GM18873 (cell line): ENCODE results near the gene VSIG1.
A peak's percentile ranks its signal among the peaks of the same experiment; 100 is the strongest.

Experiments
- ATAC-seq: cut with Tn5 transposase; IDR thresholded peaks from one replicate; pipeline ENCODE4 v1.9.1; 2021; ENCODE audit warnings: mild to moderate bottlenecking, moderate library complexity, moderate number of reproducible peaks; ENCODE audit not compliant: unreplicated experiment, low FRiP score

The VSIG1 gene

DNA sequence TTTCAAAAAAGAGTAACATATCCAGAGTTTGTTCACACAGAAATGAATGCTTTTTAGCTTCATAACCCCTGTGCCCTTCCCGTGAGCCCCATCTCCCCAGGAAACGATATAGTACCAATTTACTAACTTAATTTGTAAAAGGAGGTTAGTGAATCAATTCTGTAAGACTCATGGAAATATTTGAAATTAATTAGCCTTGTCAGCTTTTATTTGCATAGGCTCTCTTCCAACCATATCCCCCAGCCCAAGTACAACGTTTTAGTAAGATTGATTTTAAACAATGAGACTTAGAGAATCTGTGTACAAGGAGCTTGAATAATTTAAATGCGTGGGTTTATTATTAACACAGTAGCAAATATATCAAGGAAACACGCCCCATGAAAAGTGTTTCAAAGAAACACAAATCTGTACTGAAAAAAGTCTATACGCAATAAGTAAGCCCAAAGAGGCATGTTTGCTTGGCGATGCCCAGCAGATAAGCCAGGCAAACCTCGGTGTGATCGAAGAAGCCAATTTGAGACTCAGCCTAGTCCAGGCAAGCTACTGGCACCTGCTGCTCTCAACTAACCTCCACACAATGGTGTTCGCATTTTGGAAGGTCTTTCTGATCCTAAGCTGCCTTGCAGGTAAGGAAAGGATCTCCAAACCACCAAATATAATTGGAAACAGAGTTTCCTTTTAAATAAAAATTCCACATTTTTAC lies at the start of gene VSIG1:
VSIG1 (plus strand) TSS at position 512 of the 703 bp plus-strand sequence; CDS start at position 578, 66 bp downstream.
- no peak for ATAC-seq

DNA sequence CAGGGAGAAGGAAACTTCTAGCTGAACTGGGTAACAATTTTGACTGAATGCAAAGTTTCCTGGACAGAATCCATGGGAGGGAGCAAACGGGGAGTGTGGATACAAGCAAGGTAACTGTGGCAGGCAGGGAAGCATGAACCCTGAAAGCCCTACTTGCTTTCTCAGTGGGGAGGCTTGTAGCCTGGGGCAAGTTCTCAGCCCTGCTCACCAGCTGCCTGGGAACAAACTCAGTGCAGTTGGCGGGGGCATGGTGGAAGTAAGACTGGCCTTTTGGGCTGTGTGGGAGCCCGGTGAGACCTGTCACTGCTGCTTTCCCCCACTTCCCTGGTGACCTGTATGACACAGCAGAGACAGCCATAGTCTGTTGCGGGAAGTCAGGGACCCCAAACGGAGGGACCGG lies 48.7 kb upstream of the VSIG1 start:
- no peak for ATAC-seq

DNA sequence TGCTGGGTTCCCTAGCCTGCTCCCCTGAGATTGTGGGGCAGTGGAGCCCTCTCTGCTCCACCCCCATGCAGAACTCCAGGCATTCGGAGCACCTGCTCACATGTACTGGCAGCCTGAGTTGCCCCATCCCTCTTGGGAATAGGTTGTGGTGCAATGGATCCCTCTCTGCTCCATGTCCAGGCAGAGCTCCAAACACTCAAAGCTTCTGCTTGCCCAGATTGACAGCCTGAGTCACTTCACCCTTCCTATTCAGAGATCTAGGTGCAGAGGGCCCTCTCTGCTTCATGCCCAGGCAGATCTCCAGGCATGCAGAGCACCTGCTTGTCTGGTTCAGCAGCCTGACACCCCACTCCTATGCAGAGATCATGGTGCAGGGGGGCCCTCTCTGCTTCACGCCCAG lies 44.1 kb upstream of the VSIG1 start:
- ATAC-seq = no peak

DNA sequence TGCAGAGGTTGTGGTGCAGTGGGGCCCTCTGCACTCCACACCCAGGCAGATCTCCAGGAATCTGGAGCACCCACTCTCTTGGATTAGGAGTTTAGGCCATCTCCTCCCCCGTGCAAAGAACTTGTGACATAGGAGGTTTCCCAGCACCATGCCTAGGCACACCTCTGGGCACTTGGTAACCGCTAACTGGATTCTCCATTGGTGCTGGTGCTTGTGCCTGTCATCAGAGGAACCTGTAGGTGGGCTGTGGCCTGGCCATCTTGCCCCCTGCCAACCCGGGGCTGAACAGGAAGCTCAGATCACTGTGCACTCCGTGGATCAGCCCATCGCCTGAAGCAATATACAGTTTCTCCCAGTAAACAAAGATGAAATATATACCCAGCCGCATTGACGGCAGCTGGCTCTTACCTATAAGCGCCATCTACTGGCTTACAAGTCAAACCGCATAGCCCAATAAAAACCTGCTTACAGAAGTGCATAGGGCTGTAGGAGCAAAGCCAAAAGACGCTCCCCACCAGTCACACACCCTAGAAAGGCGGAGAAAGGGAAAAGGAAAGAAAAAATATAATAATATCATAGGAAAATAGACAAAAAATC lies 43.5 kb upstream of the VSIG1 start:
- peak; percentile 80 for ATAC-seq

DNA sequence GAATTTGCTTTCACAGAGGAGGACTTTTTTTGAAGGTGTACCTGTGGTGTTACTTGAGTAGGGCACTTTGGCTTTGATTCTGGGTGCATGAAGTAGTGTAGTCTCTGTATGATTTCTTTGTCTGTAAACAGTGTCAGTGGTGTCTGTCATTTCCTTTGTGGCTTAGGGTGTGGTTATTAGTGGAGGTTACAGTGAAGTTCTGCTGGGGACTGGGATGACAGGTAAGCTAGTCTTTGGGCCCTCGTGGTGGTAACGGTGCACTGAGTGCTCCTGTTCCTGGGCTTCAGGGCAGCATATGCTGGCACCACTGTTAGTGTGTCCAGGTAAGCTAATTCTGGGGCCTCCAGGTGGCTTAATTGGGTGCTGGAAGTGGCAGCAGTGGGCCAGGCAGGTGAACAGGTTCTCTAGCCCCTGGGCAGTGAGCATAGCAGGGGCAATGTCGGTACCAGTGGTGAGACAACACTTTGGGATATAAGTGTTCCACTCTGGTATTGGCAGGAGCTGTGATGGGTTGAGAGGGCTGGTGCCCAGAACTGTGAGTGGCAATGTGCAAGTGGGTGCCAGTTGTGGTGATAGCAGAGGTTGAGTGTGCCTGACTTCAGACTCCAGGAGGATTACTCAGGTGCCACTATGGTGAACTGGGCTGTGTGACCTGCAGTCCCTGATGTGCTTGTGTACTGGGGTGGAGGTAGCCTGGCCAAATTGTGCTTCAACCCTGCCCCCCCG lies 26.0 kb upstream of the VSIG1 start:
- no peak for ATAC-seq

DNA sequence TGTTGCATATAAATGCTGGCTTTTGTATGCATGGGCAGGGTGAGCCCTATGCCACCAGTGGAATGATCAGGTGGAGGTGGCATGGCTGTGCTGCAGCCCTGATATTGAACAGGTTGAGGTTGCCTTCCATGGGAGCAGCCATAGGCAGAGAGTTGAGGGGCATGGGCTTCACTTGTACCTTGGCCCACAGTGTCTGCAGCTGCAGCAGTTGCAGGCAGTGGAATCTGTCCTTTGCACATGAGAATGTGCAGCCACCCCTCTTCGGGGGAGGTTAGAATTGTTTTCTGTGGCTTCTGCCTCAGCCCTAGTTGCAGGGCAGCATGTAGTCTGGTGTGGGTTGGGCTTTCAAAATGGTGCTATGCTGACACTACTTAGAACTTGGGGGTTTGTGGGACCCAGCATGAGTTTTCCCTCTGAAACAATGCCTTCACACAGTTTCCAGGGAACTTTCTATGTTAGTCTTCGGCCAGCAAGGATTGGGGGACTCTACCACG lies 25.4 kb upstream of the VSIG1 start:
- no peak for ATAC-seq

DNA sequence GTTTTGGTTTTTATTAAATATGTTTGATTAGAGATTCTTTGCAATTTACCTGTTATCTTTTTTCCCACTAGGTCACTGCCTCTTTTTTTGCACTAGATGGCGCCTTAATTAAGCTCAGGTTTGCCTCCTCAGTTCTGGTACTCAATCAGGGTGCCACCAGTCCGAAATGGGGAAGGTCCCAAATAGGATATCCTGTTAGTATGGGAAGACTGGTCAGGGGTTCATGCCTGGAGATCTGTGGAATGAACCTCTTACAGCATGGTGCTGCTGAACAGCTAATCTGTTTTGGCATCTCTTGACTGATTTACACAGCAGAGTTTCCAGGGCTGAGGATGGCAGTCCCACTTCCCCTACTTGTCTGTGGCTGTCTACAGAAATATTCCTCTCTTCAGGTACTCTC lies 24.2 kb upstream of the VSIG1 start:
- no peak for ATAC-seq

DNA sequence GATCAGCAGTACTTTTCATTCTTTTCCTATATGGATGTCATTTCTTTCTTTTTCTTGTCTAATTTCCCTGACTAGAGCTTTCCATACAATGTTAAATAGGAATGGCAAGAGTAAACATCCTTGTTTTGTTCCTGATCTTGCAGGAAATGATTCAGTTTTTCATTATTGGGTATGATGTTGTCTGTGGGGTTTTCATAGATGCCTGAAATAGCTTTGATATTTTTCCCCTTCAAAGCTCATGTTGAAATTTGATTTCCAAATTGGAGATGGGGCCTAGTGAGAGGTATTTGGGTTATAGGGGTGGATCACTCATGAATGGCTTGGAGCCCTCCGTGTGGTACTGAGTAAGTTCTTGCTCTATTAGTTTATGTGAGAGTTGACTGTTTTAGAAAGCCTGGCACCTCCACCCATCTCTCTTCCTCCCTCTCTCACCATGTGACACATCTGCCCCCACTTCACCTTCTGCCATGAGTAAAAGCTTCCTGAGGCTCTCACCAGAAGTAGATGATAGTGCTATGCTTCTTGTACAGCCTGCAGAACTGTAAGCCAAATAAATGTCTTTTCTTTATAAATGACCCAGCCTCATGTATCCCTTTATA lies 22.3 kb upstream of the VSIG1 start:
- ATAC-seq = no peak

DNA sequence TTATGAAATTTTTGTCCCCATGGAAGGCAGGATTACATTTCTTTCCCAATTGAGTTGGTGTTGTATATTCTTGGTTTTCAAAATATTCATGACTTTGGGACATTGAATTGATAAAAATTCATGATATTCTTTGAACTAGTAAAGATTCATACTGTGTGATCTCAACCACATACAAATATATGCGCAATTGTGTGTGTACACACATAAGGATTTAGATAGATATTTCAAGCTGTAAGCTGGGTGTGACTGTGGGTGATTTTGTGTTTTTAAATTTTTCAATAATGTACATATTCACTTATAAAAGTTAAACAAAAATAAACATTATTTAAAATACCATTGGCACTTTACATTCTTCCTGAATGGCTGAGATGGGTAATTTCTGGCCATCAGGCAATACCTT lies 19.5 kb upstream of the VSIG1 start:
- ATAC-seq = no peak

DNA sequence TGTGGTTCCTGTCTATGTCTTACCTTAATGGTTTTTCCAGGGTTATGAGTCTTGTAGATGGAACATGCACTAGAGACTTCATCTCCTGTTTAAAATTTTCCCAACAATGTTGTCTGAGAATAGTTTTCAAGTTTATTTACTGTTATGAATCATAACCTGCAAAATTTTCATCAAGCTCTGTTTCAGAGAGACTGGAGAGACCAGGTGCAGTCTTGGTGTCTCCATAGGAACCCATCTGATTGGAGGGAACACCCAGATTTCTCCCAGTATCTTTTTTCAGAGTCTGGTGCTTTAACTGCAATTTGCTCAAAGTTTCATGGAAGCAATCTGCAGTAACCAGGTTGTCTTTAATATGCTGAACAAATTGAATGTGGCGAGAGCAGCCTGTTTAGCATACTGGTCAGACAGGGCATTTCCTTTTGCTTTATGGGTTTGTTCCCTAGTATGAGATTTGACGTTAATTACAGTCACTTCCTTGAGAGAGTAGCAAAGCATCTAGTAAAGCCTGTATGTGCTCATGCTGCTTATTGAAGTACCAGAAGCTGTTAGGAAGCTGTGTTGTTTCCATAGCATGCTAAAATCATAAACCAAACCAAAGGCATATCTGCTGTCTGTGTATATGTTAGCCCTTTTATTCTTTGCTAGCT lies 18.8 kb upstream of the VSIG1 start:
- no peak for ATAC-seq

DNA sequence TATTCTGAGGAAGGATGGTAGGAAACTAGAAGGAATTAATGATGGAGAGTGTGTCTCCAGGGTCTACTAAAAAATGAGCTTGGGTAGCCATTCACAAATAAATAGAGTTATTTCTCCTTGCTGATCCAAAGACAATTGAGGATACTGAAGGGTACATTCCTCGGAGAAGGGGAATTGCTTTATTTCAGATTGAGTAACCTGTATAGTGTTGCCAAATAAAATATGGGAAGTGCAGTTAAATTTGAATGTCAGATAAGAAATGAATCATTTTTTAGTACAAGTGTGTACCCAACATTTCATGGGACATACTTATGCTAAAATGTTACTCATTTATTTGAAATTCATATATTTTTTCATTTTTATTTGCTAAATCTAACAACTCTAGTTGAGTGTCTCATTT lies 16.0 kb upstream of the VSIG1 start:
- no peak for ATAC-seq

DNA sequence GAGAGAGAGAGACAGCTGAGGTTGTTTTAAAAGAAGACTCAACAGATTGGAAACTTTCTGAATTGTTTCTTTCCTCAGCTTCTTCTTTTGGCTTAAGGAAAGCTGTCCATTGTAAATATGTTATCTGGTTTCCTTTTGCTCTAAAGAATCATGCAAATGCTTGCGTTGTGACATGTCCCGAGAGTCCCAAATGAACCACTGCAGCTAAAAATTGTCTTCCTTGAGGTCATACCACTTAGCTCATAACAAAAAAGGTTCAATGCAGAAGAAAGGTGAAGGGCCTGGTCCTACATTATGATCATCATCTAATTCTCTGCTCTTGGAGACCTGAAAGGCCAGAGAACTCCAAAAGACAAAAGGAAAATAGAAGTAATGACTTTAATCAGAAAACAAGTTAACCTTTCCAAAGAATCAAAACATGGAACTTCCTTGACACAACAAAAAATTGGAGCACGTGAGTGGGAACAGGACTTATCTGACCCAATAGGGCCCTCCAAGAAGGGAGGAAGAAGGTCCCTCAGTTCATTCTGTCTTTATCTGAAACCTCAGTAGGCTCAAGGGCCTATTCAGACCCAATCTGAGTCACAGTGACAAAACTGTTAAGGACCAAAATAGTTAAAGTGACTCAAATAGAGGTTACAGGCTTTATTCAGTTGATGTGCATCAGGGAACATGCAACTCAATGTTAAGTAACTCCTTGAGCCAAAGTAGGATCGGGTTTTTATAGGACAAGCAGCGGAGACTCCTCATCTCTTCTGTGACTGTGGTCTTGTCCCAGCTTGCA lies 14.7 kb upstream of the VSIG1 start:
- no peak for ATAC-seq

DNA sequence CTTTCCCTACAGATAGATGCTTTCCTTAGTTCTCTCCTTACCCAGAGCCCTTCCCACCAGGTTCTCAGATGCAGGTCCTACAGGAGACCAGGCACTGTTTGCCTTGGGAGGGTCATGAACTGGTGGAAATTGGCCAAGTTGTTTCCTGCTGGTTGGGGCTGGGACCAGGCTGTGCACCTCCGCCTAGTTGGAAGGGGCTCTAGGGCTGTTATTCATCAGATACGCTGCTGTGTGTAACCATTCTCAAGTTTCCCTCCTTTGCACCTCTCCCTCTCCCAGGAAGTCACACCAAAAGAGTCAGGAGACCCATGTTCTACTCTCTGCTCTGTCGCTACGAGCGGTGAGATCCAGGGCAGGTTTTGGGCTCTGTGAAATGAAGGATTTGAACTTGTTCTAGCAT lies 11.9 kb upstream of the VSIG1 start:
- no peak for ATAC-seq

DNA sequence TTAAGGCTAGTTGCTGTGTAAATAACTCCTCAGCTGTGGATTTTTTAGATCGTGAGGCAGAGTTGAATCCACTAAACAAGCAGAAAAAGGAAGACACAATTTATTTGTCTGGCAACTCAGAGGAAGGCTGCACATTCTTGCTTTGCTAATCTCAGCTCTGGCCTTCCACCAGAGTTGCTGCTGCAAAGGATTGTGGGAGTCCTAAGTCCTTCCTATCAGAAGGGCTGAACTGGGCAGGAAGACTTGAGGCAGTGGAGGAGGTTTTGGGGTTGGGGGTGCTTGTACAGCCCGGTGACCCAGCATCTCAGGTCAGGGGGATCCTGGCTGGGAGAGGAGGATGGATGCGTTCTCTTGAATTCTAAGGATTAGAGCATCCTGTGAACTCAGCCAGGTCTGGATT lies 11.0 kb upstream of the VSIG1 start:
- no peak for ATAC-seq

DNA sequence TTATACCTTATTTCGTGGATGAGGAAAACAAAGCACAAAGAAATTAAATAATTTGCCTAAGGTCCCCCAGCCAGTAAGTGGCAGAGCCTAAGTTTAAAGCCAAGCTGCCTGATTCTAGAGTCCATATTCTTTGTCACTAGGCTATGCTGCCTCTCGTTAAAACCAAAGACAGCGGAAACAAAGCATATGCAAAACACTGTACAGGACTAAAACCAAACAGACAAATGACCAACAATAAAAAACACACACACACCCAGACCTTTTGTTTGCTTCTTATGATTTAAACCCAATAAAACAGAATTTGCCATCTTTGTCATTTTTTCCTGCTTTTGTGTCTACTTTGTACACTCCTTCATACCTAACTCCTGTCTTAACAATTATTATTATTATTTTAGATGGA lies 10.1 kb upstream of the VSIG1 start:
- ATAC-seq = no peak

DNA sequence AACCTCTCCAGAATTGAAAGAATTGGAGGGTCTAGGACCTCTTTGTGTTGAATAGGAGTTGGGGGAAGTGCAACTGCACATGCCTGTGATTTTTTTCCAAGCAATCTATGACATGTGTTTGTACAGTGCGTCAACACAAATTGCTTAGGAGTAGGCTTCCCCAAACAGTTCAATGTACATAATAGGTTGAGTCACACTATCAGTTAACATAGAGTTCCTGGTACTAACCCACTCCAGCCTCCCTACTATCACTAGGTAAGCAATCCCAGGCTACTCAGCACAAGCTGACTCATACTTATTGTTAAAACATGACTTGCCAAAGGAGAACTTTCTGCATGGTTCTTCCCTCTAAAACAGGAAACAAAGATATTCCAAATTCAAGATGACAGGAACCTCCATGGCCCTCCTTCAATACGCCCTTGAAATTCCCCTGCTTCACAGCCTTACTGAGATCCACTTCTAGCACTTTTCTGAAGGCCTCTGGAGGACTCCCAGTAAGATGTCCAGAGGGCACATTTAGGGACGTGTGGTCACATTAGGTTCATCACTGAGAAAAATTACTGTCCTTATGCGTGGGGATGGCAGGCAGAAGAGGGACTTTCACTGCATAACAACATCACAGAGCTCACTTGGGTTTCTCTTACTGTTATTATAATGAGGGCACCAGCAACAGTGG lies 8.4 kb upstream of the VSIG1 start:
- no peak for ATAC-seq

DNA sequence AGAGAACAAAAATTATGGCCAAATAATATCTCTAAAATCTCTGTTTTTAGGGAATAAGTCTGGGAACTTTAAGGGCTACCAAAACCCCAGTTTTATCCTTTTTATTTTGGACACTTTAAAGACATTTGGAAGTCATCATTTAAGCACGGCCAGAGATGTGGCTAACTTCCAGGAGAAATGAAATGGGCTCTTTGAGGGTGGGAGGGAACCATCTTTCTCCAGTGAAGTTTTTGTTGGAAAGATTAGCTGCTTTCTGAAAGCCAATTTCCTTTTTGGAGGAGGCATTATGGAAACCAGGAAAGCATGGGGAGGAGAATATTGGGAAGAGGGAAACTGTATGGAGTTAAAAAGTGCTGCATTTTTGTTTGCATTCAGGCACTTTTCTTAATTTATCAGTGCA lies 4.8 kb downstream of the VSIG1 start:
- ATAC-seq = no peak

DNA sequence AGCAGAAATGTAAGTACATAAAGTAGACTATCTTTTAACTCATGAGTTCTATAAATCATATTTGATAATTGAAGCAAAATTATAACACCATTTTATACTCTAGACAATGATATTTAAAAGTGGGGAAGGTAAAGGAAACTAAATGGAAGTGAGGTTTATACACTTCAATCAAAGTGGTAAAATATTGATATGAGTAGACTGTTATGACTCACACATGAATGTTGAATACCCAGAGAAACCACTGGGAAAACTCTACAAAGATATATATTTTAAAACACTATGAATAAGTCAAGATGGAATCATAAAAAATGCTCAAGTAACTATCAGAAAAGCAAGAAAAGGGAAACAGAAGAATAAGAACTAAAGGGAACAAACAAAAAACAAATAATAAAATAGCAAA lies 8.4 kb downstream of the VSIG1 start:
- ATAC-seq = no peak

DNA sequence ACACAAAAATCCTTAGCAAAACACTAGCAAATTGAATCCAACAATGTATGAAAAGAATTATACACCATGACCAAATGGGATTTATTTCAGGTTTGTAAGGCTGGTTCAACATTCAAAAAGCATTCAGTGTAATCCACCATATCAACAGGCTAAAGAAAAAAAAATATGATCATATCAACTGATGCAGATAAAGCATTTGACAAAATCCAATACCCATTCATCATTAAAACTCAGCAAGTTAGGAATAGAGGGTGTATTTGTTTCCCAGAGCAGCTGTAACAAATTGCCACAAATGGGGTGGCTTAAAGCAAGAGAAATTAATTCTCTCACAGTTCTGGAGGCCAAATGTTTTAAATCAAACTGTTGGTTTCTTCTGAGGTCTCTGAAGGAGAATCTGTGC lies 10.7 kb downstream of the VSIG1 start:
- ATAC-seq = no peak
